HepG2 (cell line): Measurements from ENCODE around the gene FAT2. TPM values are rescaled to one million over a fixed set of nuclear protein-coding genes. Genes with fewer than 3 reads are reported as not detected.

Source experiments
- ATAC-seq: fragments of 200-7000 bp; cut with Tn5 transposase; 3 replicates; pipeline ENCODE4 v1.9.1; 2020; ENCODE audit warnings: mild to moderate bottlenecking, moderate library complexity
- BruUV-seq: library from RNA; stranded (reverse); fragments of 400-500 nt; replicated peaks from 2 replicates; lab custom pipeline; 2021; lab: Mats Ljungman, UMichigan
- CTCF ChIA-PET: fragments of 300-600 bp; formaldehyde crosslinking; extraction: SDS; loops from one replicate; lab custom pipeline; 2021; ENCODE audit warnings: low total read pairs, inconsistent platforms, low intra/inter-chr PET ratio; lab: Yijun Ruan, JAX
- POLR2A ChIA-PET: fragments of 350-600 bp; sonication (Branson Sonifier 250); formaldehyde crosslinking; loops from one replicate; lab custom pipeline; 2020; ENCODE audit warnings: antibody characterized with exemption, inconsistent platforms; lab: Yijun Ruan, JAX
- DNase-seq: peaks from one replicate; pipeline ENCODE4 v3.0.0-alpha.2; 2015; ENCODE audit warnings: low spot score
- FAIRE-seq: peaks from 3 replicates; lab custom pipeline; 2011; peaks lifted over from hg19 to GRCh38; lab: Jason Lieb, UNC
- H2AFZ ChIP-seq: one replicate; pipeline ENCODE4 v1.6.1; 2011; ENCODE audit warnings: low read length, inconsistent platforms
- H3K27ac ChIP-seq: fragments of 300-600 bp; 3 replicates; pipeline ENCODE4 v1.8.0; 2011; ENCODE audit warnings: mixed run types, mild to moderate bottlenecking, mixed read lengths, low read length, inconsistent platforms; ENCODE audit not compliant: insufficient read depth; ENCODE audit errors: extremely low read length
- H3K27me3 ChIP-seq, 2 experiments: fragments of 200-600 bp in 1 of 2; 2 replicates in 1 of 2; 3 replicates in 1 of 2; pipeline versions ENCODE4 v1.6.0 to v1.8.0; 2011; ENCODE audit warnings: low read length in 2 of 2, mild to moderate bottlenecking in 2 of 2, moderate library complexity in 2 of 2, inconsistent platforms in 1 of 2; ENCODE audit not compliant: insufficient read depth in 2 of 2, control insufficient read depth in 1 of 2
- H3K36me3 ChIP-seq, 2 experiments: fragments of 200-600 bp in 1 of 2; replicated peaks in 1 of 2; 2 replicates in 1 of 2; 3 replicates in 1 of 2; pipeline versions ENCODE4 v1.5.1 to v1.8.0; 2011; ENCODE audit warnings: low read length in 2 of 2, inconsistent platforms in 1 of 2; ENCODE audit not compliant: insufficient read depth in 2 of 2, control insufficient read depth in 1 of 2
- H3K4me1 ChIP-seq: 2 replicates; pipeline ENCODE4 v1.5.1; 2012; ENCODE audit warnings: low read length, inconsistent platforms; ENCODE audit not compliant: insufficient read depth
- H3K4me2 ChIP-seq: 2 replicates; pipeline ENCODE4 v1.6.0; 2011; ENCODE audit warnings: low read depth, low read length, inconsistent platforms
- H3K4me3 ChIP-seq, 3 experiments: fragments of 200-600 bp in 1 of 3; sonication (generic), shearing (Covaris generic) in 1 of 3; replicated peaks in 1 of 3; 2 replicates each; pipeline ENCODE4 v1.5.1; 2011 to 2016; ENCODE audit warnings: low read length in 3 of 3, inconsistent platforms in 2 of 3, low read depth in 2 of 3, mild to moderate bottlenecking in 2 of 3, control low read depth in 1 of 3, mixed read lengths in 1 of 3; ENCODE audit not compliant: insufficient read depth in 1 of 3
- H3K79me2 ChIP-seq: one replicate; pipeline ENCODE4 v1.6.1; 2011; ENCODE audit warnings: low read length, inconsistent platforms; ENCODE audit not compliant: insufficient read depth
- H3K9ac ChIP-seq: 2 replicates; pipeline ENCODE4 v1.6.0; 2011; ENCODE audit warnings: mild to moderate bottlenecking, low read depth, low read length, inconsistent platforms; ENCODE audit not compliant: insufficient read depth
- H3K9me3 ChIP-seq: 2 replicates; pipeline ENCODE4 v1.5.1; 2012; ENCODE audit warnings: mild to moderate bottlenecking, low read length
- H4K20me1 ChIP-seq: 2 replicates; pipeline ENCODE4 v1.6.0; 2011; ENCODE audit warnings: inconsistent platforms, mild to moderate bottlenecking, low read length, moderate library complexity; ENCODE audit not compliant: insufficient read depth
- FOXJ3 ChIP-seq: sonication (generic); formaldehyde crosslinking; IDR thresholded peaks from 2 replicates; pipeline ENCODE4 v1.4.0; 2020; ENCODE audit warnings: missing genetic modification reagents, mild to moderate bottlenecking, borderline replicate concordance
- IKZF1 ChIP-seq: fragments of 450-650 bp; IDR thresholded peaks from 2 replicates; pipeline ENCODE4 v1.7.1; 2016
- IKZF5 ChIP-seq: IDR thresholded peaks from 2 replicates; pipeline ENCODE4 v1.6.1; 2018; ENCODE audit warnings: missing genetic modification reagents, mild to moderate bottlenecking, missing compliant biosample characterization
- MXD1 ChIP-seq: sonication (generic); formaldehyde crosslinking; IDR thresholded peaks from 2 replicates; pipeline ENCODE4 v1.4.0; 2020; ENCODE audit warnings: mild to moderate bottlenecking, missing genetic modification reagents
- MZF1 ChIP-seq: sonication (generic); formaldehyde crosslinking; IDR thresholded peaks from 2 replicates; pipeline ENCODE4 v1.8.1; 2023; ENCODE audit warnings: mild to moderate bottlenecking, missing genetic modification reagents, borderline replicate concordance
- ZNF24 ChIP-seq: fragments of 450-650 bp; IDR thresholded peaks from 2 replicates; pipeline ENCODE4 v1.6.1; 2017; ENCODE audit warnings: antibody characterized with exemption, mild to moderate bottlenecking
- ZNF264 ChIP-seq: sonication (generic); formaldehyde crosslinking; IDR thresholded peaks from 2 replicates; pipeline ENCODE4 v1.4.0; 2020; ENCODE audit warnings: missing genetic modification reagents
- ZNF576 ChIP-seq: sonication (generic); formaldehyde crosslinking; IDR thresholded peaks from 2 replicates; pipeline ENCODE4 v1.4.0; 2020; ENCODE audit warnings: mild to moderate bottlenecking, missing genetic modification reagents
- WGBS: methylation state at CpG from one replicate; pipeline ENCODE4 v1.1.6; 2017; ENCODE audit warnings: low lambda C conversion rate; 5-methylcytosine and 5-hydroxymethylcytosine counted together
- in situ Hi-C: cut with HindIII; loops from 2 replicates; pipeline ENCODE4 v1.10.0; 2017; ENCODE audit warnings: low pct_unique_long_range_greater_than_20kb; ENCODE audit not compliant: extremely low pct_ligation_motif_present
- intact Hi-C: fragments of 100-400 bp; cut with micrococcal nuclease; formaldehyde crosslinking; loops from one replicate; pipeline ENCODE4 v1.10.0; 2022; ENCODE audit not compliant: unreplicated experiment
- polyA plus RNA-seq, 8 experiments: library from polyadenylated mRNA; depleted of rRNA in 3 of 8; stranded (reverse) in 7 of 8; unstranded in 1 of 8; fragments of >200 nt; fragmentation: Illumina TruSeq in 4 of 8; extraction: Trizol in 4 of 8; gene quantifications; 2 replicates each; pipeline versions ENCODE4 v1.2.1 to v1.2.3, GENCODE V29; 2011 to 2016; ENCODE audit warnings: low read depth in 4 of 8, missing spikeins in 1 of 8, mixed read lengths in 1 of 8; ENCODE audit not compliant: insufficient read depth in 1 of 8
- total RNA-seq, 5 experiments: library from RNA; depleted of rRNA; stranded (reverse); fragments of >200 nt; fragmentation: Illumina TruSeq; extraction: Trizol; gene quantifications; 2 replicates each; pipeline ENCODE4 v1.2.3, GENCODE V29; 2016; ENCODE audit warnings: low read depth in 1 of 5

The FAT2 gene
- total and polyA plus RNA-seq, 2 of the 13 experiments (the other 11 are each of a cell fraction or from before 2014, with no cell fraction given) = not detected

- WGBS = 19% methylated on average over 8 of the region's 8 CpGs
- no peaks in the 10 kb centered on the region for H3K79me2 ChIP-seq
- in situ Hi-C loops = no loop called here
- intact Hi-C loops = no loop called here
- FAIRE-seq = no peak
- no peaks in the 10 kb centered on the region for H3K4me1 ChIP-seq
- no peaks in the 10 kb centered on the region for H3K36me3 ChIP-seq
- CTCF ChIA-PET = no interaction called here
- H3K27me3 ChIP-seq = peaks cover 2 to 32% of the 10 kb centered on the region in 2 experiments; a peak in 4 of 5 replicates
- DNase-seq = no peak
- no peaks in the 10 kb centered on the region for H3K9me3 ChIP-seq
- H3K27ac ChIP-seq = no peak overlapping the region
- no peak for TF ChIP-seq MXD1 (CRISPR knock-in tag)
- no peak for TF ChIP-seq MZF1 (CRISPR knock-in tag)
- no peak for TF ChIP-seq ZNF24
- no peak for TF ChIP-seq IKZF1
- no peak for TF ChIP-seq ZNF576
- TF ChIP-seq ZNF264 = no peak
- TF ChIP-seq FOXJ3 (CRISPR knock-in tag) = no peak
- no peak for TF ChIP-seq IKZF5 (CRISPR knock-in tag)
- no TSS peak for BruUV-seq
- ATAC-seq = no peak
- H2AFZ ChIP-seq = no peak overlapping the region
- H4K20me1 ChIP-seq = no peaks in the 10 kb centered on the region
- no peak overlapping the region for H3K9ac ChIP-seq
- POLR2A ChIA-PET = no interaction called here
- H3K4me3 ChIP-seq = no peak overlapping the region
- no peak overlapping the region for H3K4me2 ChIP-seq
These were observed 21.7 kb downstream of the FAT2 start for GRCh38 chr5:151569132-151570046.
